ENCODE data around the gene ERN1.

DNA sequence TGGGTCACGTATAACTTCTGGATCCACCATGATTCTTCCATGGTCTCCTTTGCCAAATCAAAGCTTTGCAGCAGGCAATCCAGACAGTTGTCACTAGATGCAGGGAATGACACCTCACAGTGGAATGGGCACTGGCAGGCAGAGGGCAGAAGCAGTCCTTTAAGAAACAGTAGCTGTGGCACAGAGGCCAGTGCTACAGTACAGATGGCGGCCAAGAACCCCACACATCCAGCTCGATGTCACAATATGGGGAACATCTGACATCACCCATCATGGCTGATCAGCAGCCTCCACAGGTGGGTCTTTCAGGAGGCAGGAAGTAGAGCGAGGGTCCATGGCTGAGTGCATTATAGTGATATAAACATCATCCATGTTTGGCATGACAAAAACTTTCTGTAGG lies 18.8 kb upstream of the ERN1 start:
- TF ChIP-seq, protein P1, sequence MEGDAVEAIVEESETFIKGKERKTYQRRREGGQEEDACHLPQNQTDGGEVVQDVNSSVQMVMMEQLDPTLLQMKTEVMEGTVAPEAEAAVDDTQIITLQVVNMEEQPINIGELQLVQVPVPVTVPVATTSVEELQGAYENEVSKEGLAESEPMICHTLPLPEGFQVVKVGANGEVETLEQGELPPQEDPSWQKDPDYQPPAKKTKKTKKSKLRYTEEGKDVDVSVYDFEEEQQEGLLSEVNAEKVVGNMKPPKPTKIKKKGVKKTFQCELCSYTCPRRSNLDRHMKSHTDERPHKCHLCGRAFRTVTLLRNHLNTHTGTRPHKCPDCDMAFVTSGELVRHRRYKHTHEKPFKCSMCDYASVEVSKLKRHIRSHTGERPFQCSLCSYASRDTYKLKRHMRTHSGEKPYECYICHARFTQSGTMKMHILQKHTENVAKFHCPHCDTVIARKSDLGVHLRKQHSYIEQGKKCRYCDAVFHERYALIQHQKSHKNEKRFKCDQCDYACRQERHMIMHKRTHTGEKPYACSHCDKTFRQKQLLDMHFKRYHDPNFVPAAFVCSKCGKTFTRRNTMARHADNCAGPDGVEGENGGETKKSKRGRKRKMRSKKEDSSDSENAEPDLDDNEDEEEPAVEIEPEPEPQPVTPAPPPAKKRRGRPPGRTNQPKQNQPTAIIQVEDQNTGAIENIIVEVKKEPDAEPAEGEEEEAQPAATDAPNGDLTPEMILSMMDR (conservative IDR thresholded peaks at IDR 0.05) = no peak; the same call in 1 of the 2 replicates
- no peak for TF ChIP-seq ZFX (IDR thresholded peaks at IDR 0.05)
